Activated T-helper 1 cell treated with Interleukin-2 at 50 U/mL for 16 hours (primary cell): ENCODE data around the gene FOLR1.
A peak's percentile ranks its signal among the peaks of the same experiment; 100 is the strongest.

Source experiments
- DNase-seq: peaks from one replicate; pipeline ENCODE4 v3.0.0-alpha.2; 2020; ENCODE audit warnings: low read depth

Gene FOLR1

GRCh38 chr11:72223615-72224563 is 31.9 kb downstream of the FOLR1 start:
- DNase-seq: peak; percentile 41

- DNase-seq: peak; percentile 24
Measured at GRCh38 chr11:72224564-72225410, 32.8 kb downstream of the FOLR1 start, which contains the start of gene INPPL1. Gene INPPL1 (plus strand): TSS chr11:72224767. CDS start chr11:72224985, 218 bp downstream.

GRCh38 chr11:72225411-72225951 is 33.5 kb downstream of the FOLR1 start:
- no peak for DNase-seq

GRCh38 chr11:72226701-72227100 is 34.8 kb downstream of the FOLR1 start:
- DNase-seq: no peak

GRCh38 chr11:72227316-72228228 is 35.6 kb downstream of the FOLR1 start:
- no peak for DNase-seq

- DNase-seq: no peak
Measured at GRCh38 chr11:72228229-72228843, 36.4 kb downstream of the FOLR1 start.

GRCh38 chr11:72228844-72229231 is 36.9 kb downstream of the FOLR1 start:
- no peak for DNase-seq

GRCh38 chr11:72229336-72229924 is 37.5 kb downstream of the FOLR1 start:
- no peak for DNase-seq

- no peak for DNase-seq
Measured at GRCh38 chr11:72229925-72230763, 38.2 kb downstream of the FOLR1 start.

GRCh38 chr11:72230764-72231365 is 38.9 kb downstream of the FOLR1 start:
- no peak for DNase-seq

GRCh38 chr11:72231396-72232259 is 39.7 kb downstream of the FOLR1 start:
- no peak for DNase-seq

- DNase-seq: no peak
Measured at GRCh38 chr11:72232260-72233055, 40.5 kb downstream of the FOLR1 start.

- no peak for DNase-seq
Measured at GRCh38 chr11:72233056-72233772, 41.3 kb downstream of the FOLR1 start.

GRCh38 chr11:72233773-72234513 is 42.0 kb downstream of the FOLR1 start:
- DNase-seq: no peak

GRCh38 chr11:72234514-72234830 is 42.5 kb downstream of the FOLR1 start:
- no peak for DNase-seq

GRCh38 chr11:72234920-72235319 is 43.0 kb downstream of the FOLR1 start:
- DNase-seq: no peak
